Dermis blood vessel endothelial cell (primary cell): Measurements from ENCODE around the gene PDGFD. TPM values are rescaled to one million over a fixed set of nuclear protein-coding genes. Genes with fewer than 3 reads are reported as not detected.
A peak's percentile ranks its signal among the peaks of the same experiment; 100 is the strongest.

Experiments
- DNase-seq: peaks from one replicate; pipeline ENCODE4 v3.0.0; 2010
- total RNA-seq: library from RNA; depleted of rRNA; stranded (reverse); fragments of >200 nt; gene quantifications from 2 replicates; pipeline ENCODE4 v1.2.3, GENCODE V29; 2014

The PDGFD gene
- total RNA-seq, 1 donor from 2014 or later: 34.9 TPM

DNA sequence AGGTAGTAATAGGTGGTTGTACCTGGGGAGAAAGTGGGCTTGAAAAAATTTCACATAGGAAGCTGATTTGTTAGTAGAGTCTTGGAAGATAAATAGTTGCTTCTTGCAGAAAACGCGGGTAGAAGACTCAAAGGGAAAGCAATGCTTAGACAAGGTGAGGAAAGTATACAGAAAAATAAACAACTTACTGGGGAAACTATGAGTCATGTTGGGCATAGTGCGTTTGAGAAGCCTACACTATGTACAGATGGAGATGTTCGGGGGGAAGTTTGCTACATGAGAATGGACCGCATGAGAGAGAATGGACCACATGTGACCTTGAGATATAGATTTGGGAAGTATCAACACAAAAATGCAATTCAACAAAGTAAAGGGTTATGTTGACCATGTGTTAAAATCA is 214.2 kb downstream of the PDGFD start:
- no peak for DNase-seq

DNA sequence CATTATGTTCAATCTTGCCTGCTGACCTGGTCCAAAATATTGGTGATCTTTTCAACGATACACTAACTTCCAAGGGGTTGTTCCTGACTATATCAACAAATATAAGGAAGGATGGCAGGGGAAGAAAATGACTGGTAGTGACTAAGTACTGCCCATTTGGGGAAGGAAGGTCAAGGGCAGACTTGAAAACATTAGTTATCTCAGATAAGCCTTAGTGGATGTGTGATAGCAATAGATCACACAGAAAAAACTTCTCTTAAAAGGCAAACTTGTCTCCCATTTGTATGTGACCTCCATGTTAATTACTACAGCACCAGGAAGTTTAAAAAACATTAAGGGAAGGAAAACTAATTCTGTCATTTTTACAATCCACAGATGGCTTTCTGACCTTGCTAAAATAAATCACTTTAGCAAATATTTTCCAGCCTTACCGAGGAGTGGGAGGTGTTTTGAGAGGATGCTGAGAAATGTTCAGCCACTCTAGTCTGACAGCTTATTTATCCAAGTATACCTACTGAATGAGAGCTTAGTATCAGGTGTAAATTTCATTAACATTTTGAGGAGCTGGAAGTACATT is 215.7 kb downstream of the PDGFD start:
- DNase-seq: no peak

DNA sequence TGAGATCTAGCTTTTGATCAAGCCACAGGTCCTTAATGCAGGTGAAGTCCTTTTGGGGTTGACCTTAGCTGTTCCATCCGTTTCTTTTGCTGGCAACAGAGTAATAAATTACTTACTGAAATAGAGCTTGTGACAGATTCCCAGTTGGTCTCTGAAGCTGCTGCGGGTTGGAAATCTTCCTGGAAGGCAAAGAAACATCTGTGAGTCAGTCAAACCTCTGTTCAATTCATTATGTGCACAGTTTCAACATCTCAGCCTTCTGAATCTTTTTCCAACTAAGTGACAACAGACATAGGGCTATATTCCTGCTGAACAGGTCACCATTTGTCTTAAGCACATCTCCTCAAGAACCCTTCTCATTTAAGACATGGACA is 216.4 kb downstream of the PDGFD start:
- DNase-seq: no peak

DNA sequence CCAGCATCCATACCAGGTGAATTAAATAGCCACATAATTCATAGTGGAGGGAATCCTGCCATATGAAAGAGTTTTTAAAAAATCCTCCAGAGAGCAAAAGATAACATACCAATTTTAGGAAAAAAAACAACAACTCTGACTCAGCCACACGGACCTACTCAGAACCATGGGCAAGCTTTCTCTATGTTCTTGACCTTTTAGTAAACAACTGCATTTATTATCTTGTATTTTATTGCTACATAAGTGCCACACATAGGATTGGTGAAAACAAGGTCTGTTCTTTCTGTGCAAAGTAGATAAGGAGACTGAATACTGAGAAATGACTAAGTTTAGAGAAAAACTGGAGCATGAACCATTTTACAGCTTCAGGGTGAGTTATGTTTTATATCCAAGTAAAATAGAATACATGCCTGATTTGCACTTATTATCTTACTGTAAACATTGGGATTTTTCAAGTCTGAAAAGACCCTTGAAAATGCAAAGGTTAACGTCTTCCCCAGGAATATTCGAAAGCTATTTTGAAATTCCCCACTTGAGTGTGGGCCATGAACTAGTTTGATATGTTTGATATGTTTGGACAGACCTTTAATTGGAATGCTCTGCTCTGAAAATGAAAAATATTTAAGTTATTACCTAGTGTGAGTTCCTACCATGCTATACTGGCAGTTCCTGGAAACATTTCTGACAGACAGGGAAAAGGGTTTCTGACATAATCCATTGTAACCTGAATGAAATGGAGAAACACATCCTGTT is 217.0 kb downstream of the PDGFD start:
- no peak for DNase-seq

DNA sequence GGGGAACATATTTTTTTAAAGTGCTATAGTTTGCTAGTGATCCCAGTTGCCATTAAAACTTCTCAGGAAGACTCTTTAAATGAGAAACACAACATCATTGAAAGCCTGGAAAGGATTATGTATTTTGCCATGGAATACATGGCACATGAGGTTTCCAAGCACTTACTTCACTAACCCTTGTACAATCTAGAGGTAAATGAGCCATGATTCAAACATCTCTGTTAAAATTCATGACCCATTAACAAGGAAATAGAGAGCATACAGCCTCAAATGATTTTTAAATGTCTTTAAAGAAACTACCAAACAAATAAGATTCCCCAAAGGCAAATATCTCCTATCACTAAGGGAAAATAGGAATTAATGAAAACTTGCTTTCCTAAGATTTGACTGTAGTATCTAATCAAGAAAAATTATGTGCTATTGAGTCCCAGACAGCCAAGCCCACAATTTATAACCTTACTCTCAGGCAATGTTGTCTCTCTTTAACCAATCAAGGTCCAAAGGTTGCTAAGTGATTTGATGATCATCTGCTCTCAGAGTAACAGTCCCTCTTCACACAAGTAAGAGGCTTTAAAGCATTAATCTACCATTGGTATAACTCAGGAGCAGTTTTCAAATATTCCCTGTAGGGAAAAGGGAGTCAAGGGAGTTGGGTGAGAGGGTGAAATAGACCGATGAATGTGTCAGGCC is 219.6 kb downstream of the PDGFD start:
- no peak for DNase-seq

DNA sequence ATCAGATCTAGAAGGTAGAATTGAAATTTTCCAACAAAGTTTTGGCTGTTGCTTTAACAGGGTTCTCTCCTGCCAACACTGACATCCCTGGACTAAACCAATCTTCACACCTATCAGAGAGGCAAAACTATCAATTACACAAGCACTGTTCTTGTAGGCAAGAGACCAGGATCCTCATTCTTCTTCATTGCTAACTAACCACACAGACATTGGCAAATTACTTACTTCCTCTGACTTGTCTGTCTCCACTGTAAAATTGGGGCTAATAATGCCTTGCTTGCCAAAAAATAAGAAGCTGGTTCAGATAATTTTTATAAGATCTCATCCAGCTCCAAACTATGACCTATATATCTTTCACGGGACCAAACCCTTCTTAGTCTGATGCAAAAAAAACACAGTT is 221.3 kb downstream of the PDGFD start:
- DNase-seq: no peak

DNA sequence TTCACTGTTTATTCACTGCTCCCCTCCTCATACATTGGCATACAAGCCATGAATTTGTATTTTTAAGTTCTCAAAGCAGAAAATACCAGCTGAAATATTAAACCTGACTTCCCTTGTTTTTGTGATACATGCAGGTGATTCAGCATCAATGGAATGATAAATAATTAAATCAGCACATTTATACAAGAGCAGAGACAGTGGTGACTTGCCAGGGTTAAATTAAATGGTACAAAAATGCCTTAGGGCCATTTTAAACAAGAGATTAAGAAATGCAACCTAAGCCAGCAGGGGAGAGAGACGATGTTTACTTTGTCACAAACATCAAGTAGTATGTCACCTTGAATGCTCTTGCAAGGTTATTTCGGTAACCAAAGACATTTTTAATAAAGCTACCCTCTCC is 223.4 kb downstream of the PDGFD start:
- DNase-seq: no peak

DNA sequence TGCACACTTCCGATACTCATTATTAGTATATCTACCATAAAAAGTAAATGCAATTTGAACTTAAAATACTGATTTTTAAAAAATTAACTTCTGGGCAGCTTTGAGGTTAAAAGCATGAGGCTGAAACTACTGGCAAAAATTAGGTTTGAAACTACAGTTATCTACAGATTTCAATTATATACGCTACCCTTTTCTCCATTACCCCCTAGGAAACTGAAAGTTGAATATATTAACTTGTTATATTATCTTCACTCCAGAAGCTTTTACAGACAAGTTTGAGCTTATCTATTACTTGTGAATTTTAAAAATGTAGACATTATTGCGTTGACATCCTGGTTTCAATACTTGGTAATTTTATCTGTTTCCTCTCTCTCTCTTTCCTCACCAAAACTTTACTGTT is 224.3 kb downstream of the PDGFD start:
- DNase-seq: no peak

DNA sequence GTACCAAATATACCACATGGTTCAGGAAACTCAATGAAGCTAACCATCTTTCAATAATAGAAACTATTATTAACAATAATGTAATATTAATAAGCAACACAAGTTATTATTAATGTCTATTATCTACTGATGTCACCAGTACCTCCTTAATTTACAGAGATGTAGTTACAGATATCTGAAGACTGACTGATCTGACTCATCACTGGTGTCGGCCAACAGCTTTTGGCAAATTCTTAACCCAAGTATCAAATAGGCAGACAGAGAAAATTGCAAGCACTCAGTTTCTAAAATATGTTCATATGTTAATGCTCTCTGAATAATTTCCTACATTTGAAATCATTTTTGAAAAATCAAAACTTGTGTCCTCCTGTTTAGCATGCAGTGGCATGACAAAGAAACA is 227.9 kb downstream of the PDGFD start:
- no peak for DNase-seq

DNA sequence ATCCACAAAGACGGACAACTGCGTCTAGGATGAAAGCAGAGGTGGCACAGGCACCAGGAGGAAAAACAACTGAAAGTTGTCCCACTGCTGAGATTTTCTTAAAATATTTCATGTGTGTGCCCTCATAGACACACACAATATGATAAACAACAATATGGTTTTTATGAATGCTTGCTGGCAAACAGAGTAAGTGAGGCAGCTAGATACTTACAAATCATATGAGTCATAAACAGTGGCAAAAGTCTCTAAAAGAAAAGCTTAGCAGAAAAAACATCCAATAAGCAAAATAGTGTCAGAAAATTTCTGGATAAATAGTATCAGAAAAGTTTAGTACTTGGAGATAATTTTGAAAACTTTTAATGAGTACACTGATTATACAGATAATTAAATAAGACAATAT is 228.7 kb downstream of the PDGFD start:
- DNase-seq: no peak

DNA sequence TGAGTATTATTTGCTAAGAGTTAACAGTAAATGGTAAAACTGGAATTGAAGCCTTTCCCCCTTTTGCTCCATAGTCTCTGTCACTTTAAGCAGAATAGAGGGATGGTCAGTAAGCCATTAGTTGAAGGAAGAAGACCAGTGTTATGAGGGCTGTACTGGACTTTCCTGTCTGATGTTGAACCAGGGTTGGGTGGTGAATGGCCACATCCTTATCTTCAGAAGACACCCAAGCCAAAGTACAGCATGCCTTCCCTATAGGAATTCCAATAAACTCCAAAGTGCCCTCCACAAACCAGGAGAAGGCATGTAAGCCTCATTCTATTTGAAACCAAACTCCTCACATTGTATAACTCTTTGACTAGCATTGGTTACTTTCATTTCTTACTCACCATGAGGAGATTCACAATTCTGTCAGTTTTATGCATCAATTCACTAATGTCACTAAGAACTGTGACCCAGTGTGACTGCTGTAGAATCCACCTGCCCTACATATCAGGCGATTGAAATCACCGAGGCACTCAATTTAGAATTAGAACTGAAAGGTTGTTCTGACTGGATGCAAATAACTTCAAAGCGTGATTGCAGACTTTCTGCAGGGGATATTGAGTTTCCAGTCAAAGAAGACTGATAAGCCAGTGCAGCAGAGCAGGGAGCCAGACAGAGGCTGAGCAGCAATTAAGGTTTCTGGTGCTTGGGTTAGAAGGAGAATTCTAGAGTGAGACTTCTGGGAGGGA is 234.6 kb downstream of the PDGFD start:
- DNase-seq: no peak

DNA sequence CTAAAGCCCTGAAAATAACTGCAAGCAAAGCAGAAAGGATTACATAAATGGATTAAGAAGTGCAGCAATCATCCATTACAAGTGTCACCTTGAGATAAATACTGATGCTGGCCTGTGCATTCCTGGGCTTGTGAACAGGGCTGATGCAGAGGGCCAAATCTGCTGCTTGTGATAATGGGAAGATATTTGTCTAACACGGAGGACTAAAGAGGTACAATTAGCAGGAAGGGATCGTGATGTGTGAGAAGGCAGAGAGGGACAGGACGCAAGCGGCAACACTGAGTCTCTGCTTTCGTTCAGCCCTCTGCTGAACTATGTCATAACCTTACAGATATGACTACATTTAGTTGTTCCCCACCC is 235.2 kb downstream of the PDGFD start:
- DNase-seq: no peak

DNA sequence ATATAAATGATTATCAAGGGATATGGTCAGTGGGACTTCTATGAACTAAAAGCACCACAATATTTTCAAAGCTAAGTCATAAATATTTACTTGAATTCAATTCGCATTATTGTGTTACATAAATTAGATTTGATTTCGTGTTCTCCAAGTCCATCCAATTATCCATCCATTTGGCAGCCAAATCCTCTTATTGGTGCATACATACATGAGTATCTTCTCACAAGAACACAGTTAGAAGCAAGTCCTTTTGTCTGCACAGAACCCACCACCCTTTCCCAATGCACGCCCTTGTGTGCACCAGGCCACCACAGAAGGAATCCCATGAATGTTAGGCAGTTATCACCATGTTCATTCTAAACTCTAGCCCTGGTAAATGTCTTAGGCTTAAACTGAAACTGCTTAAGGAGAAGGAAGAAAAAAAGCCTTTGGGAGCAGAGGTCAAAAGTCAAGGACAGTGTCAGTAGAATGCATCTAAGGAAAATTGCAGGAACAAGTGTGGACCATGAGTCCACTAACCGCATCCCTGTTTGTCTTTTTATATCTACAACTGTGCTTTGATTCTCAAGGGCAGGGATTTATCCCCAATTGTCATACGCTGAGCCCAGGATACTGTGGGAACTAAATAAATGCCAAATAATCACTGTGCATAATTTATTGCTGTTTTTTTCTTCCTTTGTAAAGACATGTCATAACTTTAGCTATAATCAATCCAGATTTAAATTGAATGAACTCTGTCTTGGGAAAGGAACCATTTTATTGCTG is 235.7 kb downstream of the PDGFD start:
- no peak for DNase-seq

DNA sequence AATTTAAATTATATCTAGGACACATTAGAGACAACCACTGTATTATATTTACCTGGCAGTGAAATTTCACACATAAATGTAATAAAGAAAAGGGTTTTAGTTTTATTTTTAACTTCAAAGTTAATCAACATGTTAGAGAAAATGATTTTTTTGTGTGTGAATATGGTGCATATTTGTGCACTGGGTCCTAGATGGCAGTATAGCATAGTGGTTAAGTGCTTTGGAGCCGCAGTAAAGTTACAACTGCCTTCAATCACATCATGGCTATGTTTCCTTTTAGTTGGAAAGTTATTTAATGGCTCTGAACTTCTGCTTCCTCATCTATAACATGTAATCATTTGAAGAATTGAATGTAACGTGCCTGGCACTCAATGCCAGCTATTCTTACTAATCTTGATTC is 236.4 kb downstream of the PDGFD start:
- peak; percentile 25 for DNase-seq

DNA sequence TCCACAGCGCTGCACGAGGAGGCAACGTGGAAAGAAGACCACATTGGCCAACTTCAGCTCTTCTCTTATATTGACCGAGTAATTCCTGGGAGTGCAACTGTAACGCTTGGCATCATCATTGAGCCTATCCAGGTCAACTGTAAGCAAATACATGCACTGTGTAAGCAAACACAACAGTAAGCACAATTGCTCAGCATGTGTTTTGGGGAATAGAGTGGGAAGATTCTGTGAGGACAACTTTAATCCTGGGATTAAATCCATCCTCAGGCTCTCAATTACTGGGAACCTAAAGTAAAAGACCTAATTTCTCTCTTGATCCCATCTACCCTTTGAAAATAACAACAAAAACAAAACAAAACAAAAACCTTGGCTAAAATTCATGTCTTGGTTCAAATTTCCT is 237.0 kb downstream of the PDGFD start:
- no peak for DNase-seq

DNA sequence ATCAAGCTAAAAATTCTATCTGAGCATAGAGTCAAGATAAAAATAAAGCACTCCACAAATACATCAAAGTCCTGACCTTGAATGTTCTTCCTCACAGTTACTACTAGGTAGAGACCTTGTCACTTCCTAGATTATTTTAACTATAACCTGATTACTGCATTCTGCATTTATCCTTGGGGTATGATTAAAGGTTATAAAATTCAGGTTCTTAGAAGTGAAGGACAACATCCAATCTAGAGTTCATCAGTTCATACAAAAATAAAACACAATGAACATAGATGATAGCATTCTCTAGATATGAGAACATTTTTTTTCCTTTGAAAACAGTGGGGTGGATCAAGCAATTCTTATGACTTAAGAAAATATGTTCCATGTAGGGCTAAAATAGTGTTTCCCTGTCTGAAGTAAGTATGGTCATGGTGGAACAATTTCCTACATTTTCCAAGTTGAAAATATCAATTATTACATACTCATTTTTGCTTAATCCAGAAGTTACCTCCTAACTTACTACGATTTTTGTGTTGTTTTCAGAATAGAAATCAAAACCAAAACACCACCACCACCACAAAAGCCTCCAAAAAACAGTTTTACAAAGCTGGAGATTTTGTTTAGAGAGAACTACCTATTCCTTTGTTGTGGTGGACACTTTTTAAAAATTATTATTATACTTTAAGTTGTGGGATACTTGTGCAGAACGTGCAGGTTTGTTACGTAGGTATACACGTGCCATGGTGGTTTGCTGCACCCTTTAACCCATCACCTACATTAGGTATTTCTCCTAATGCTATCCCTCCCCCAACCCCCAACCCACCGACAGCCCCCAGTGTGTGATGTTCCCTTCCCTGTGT is 239.6 kb downstream of the PDGFD start:
- no peak for DNase-seq

DNA sequence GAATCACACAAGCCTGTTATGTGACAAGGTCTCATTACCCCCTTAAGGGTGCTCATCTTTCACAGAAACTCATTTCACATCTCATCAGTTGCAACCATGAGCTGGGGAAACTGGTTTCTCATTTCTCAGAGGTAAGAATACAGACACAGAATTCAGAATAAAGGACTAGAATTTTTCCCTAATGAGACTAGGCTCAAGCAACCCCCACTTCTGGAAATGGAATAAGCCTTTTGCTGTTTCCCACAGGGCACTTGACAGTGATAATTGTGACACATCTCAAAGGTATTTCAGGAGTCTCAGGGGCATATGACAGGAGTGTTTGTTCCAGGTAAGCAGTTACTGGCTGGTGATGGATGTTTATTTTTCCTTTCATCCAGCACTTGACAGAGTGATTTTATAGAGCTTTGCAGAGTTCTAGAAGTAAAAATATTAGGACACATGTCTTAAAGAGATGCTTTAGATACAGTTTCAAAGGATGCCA is 240.5 kb downstream of the PDGFD start:
- no peak for DNase-seq

DNA sequence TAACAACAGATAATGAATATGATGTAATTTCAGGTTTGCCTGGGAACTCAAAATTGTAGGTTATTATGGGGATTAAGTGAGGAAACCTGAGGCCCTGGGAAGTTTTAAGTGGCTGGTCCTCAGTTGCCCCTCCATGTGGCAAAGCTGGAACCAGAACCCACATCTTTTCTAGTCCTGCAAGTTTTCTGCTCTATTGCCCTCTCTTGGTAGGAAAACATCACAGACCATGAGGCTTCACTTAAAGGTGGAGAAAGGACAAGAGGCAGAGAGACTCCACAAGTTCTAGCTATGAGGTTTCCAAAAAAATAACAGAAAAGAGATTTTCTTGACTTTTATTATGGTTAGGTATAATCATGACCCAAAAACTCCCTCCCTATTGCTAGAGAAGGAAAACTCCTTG is 243.0 kb downstream of the PDGFD start:
- peak; percentile 17 for DNase-seq

DNA sequence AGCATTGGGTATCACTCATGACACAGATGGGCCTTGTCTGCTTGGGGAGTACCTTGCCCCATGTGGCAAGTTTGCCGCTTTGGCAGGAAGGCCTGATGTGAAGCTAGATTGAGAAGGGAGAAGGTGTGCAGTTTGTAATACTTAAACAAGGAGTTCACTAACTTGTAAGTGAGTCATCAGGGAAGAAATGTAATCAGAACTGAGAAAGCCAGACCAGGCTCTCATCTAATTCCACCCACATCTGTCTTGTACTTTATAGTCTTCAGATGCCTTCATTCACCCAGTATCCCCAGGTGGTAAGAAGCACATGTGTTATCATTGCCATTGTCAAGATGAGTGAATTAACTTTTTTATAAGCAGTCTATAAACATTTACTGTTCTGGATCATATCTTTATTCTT is 243.5 kb downstream of the PDGFD start:
- DNase-seq: no peak

DNA sequence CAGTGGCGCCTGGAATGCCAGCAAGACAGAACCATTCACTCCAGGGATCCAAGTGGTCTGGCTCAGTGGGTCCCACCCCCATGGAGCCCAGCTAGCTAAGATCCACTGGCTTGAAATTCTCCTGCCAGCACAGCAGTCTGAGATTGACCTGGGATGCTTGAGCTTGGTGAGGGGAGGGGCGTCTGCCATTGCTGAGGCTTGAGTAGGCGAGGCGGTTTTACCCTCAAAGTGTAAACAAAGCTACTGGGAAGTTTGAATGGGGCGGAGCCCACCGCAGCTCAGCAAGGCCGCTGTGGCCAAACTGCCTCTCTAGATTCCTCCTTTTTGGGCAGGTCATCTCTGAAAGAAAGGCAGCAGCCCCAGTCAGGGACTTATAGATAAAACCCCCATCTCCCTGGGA is 253.2 kb downstream of the PDGFD start:
- DNase-seq: no peak

DNA sequence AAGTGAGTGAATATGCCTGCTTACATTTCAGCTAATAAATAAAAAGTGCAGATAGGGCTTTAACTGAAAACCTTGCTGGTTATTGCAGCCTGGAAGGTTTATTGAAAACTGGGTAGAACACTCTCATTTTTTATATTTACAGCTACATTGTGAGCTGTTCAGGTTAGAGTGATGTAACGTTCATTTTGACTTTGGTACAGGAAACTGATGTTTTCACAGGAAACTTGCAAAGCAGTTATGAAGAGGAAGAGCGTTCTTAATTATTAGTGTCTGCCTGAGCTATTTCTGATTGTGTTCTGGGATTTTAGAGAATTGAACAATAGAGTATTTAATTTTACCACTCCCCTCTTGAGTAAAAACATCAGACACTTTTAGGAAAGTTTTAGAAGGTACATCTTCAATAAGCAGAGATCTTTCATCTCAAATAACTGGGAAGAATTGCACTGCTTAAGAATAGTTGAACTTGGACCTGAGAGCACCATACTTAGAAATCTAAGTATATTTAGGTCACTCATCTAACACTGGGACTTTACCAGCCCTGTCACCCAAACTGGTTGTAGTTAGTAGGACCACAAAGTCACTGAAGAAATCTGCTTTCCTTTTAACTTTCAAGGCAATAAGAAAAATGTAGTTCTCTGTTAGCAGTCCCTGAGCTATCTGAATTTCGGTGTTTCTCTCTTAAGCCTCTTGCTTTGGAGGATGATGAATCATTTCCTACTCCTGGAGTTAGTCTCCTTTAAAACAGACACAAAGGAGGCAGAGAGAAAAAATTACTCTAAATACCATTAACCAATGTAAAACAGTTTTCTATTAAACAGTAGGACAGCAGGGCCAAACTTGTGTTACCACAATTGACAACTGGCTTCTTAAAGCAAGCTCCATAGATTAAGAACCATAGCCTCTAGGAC is 256.1 kb downstream of the PDGFD start:
- DNase-seq: peak; percentile 83
